GM23338 (cell line): ENCODE measurements around the gene CMIP.

Experiments
- CTCF ChIP-seq, 2 experiments: fragments of 200-600 bp in 1 of 2; sonication (generic) in 1 of 2; conservative IDR thresholded peaks; 2 replicates each; pipeline versions ENCODE4 v1.5.1 to v1.6.1; 2016 to 2017; ENCODE audit warnings: antibody characterized with exemption in 2 of 2, low read depth in 2 of 2, mild to moderate bottlenecking in 2 of 2, moderate library complexity in 1 of 2
- EZH2 ChIP-seq: fragments of 200-600 bp; sonication (generic); IDR thresholded peaks from one replicate; pipeline ENCODE4 v1.8.0; 2017; ENCODE audit warnings: antibody characterized with exemption, mild to moderate bottlenecking, low read depth; ENCODE audit not compliant: unreplicated experiment
- POLR2AphosphoS5 ChIP-seq: IDR thresholded peaks from 2 replicates; pipeline ENCODE4 v1.6.1; 2016; ENCODE audit warnings: antibody characterized with exemption, low read depth

GRCh38 chr16:81457326-81458133, 12.9 kb downstream of the CMIP start:
- no peak for TF ChIP-seq CTCF (conservative IDR thresholded peaks at IDR 0.05; ENCODE audit: low read depth in 2 of 2)
- no peak for TF ChIP-seq POLR2AphosphoS5
- no peak for TF ChIP-seq EZH2
